K562 (cell line): Measurements from ENCODE around the gene SULT1C3. TPM values are rescaled to one million over a fixed set of nuclear protein-coding genes. Genes with fewer than 3 reads are reported as not detected.

ENCODE experiments used
- ATAC-seq: fragments of 200-7000 bp; cut with Tn5 transposase; 3 replicates; pipeline ENCODE4 v1.9.1; 2020; ENCODE audit warnings: moderate library complexity
- Bru-seq: library from RNA; stranded (reverse); fragments of 400-500 nt; gene quantifications from one replicate; lab custom pipeline; 2021; lab: Mats Ljungman, UMichigan
- BruChase-seq, 2 experiments: library from RNA; stranded (reverse); fragments of 400-500 nt; gene quantifications; one replicate each; lab custom pipeline; 2021; lab: Mats Ljungman, UMichigan
- BruUV-seq: library from RNA; stranded (reverse); fragments of 400-500 nt; replicated peaks from 2 replicates; lab custom pipeline; 2021; lab: Mats Ljungman, UMichigan
- CTCF ChIA-PET: fragments of 300-600 bp; formaldehyde crosslinking; extraction: SDS; loops from one replicate; lab custom pipeline; 2021; ENCODE audit warnings: low intra/inter-chr PET ratio; lab: Yijun Ruan, JAX
- POLR2A ChIA-PET: fragments of 300-600, 350-650 bp; sonication (Branson Sonifier 250); formaldehyde crosslinking; extraction: SDS; loops from one replicate; lab custom pipeline; 2021; ENCODE audit warnings: antibody characterized with exemption, inconsistent platforms; lab: Yijun Ruan, JAX
- DNase-seq, 4 experiments: peaks; one replicate each; pipeline versions ENCODE4 v3.0.0 to v3.0.0-alpha.2; 2011 to 2018; ENCODE audit warnings: low spot score in 3 of 4, mixed read lengths in 3 of 4; ENCODE audit errors: extremely low read depth in 1 of 4
- FAIRE-seq: peaks from 2 replicates; lab custom pipeline; 2011; peaks lifted over from hg19 to GRCh38; lab: Jason Lieb, UNC
- H2AFZ ChIP-seq: 2 replicates; pipeline ENCODE4 v1.6.0; 2011; ENCODE audit warnings: low read depth, low read length, control low read depth, inconsistent platforms
- H3K27ac ChIP-seq: fragments of 200-600 bp; 3 replicates; pipeline ENCODE4 v1.8.0; 2011; ENCODE audit warnings: low read depth, mild to moderate bottlenecking, control low read depth, inconsistent platforms, low read length, moderate library complexity, mixed read lengths; ENCODE audit errors: extremely low read depth
- H3K27me3 ChIP-seq, 2 experiments: fragments of 300-600 bp in 1 of 2; 2 replicates in 1 of 2; 3 replicates in 1 of 2; pipeline versions ENCODE4 v1.6.0 to v1.8.0; 2011; ENCODE audit warnings: inconsistent platforms in 2 of 2, low read length in 2 of 2, mild to moderate bottlenecking in 1 of 2, mixed read lengths in 1 of 2, moderate library complexity in 1 of 2; ENCODE audit not compliant: control insufficient read depth in 2 of 2, insufficient read depth in 2 of 2
- H3K36me3 ChIP-seq: fragments of 300-600 bp; 3 replicates; pipeline ENCODE4 v1.8.0; 2011; ENCODE audit warnings: mild to moderate bottlenecking, low read length, inconsistent platforms; ENCODE audit not compliant: control insufficient read depth, insufficient read depth
- H3K4me1 ChIP-seq, 2 experiments: fragments of 200-600 bp in 1 of 2; replicated peaks in 1 of 2; 2 replicates in 1 of 2; 3 replicates in 1 of 2; pipeline versions ENCODE4 v1.5.1 to v1.8.0; 2011; ENCODE audit warnings: inconsistent platforms in 2 of 2, low read length in 2 of 2, mild to moderate bottlenecking in 1 of 2, mixed read lengths in 1 of 2, moderate library complexity in 1 of 2; ENCODE audit not compliant: control insufficient read depth in 2 of 2, insufficient read depth in 2 of 2
- H3K4me2 ChIP-seq: 2 replicates; pipeline ENCODE4 v1.6.1; 2011; ENCODE audit warnings: low read length, control low read depth, inconsistent platforms, mixed read lengths; ENCODE audit not compliant: insufficient read depth
- H3K4me3 ChIP-seq: fragments of 200-600 bp; sonication (generic), shearing (Covaris generic); 2 replicates; pipeline ENCODE4 v1.5.1; 2016; ENCODE audit warnings: control low read depth, inconsistent platforms
- H3K79me2 ChIP-seq: fragments of 200-600 bp; 3 replicates; pipeline ENCODE4 v1.8.0; 2011; ENCODE audit warnings: low read length, inconsistent platforms; ENCODE audit not compliant: control insufficient read depth, insufficient read depth
- H3K9ac ChIP-seq, 2 experiments: 2 replicates each; pipeline versions ENCODE4 v1.6.0 to v1.6.1; 2011; ENCODE audit warnings: low read depth in 2 of 2, low read length in 2 of 2, control low read depth in 1 of 2, inconsistent platforms in 1 of 2, mild to moderate bottlenecking in 1 of 2, mixed read lengths in 1 of 2; ENCODE audit not compliant: insufficient read depth in 1 of 2
- H3K9me1 ChIP-seq: one replicate; pipeline ENCODE4 v1.6.0; 2011; ENCODE audit warnings: inconsistent platforms, mild to moderate bottlenecking, low read length, moderate library complexity; ENCODE audit not compliant: control insufficient read depth, insufficient read depth
- H3K9me3 ChIP-seq: replicated peaks from 2 replicates; pipeline ENCODE4 v1.5.1; 2011; ENCODE audit warnings: low read depth, low read length, inconsistent platforms; ENCODE audit not compliant: control insufficient read depth, insufficient read depth
- H4K20me1 ChIP-seq: replicated peaks from 2 replicates; pipeline ENCODE4 v1.6.1; 2011; ENCODE audit warnings: low read length, inconsistent platforms, mixed read lengths; ENCODE audit not compliant: control insufficient read depth, insufficient read depth
- CEBPB ChIP-seq: fragments of 450-650 bp; IDR thresholded peaks from 2 replicates; pipeline ENCODE4 v1.6.1; 2016; ENCODE audit warnings: missing genetic modification characterization, missing compliant biosample characterization
- HNRNPL ChIP-seq: fragments of 200-400 bp; formaldehyde crosslinking; IDR thresholded peaks from 2 replicates; pipeline ENCODE4 v1.6.1; 2017; ENCODE audit warnings: low read depth, mild to moderate bottlenecking, low read length
- KDM2B ChIP-seq: fragments of 250-450 bp; sonication (Bioruptor Pico); IDR thresholded peaks from 2 replicates; pipeline ENCODE4 v1.8.0; 2021; ENCODE audit warnings: mild to moderate bottlenecking, moderate library complexity
- MCM3 ChIP-seq: fragments of 450-650 bp; IDR thresholded peaks from 2 replicates; pipeline ENCODE4 v1.6.1; 2016
- NFYB ChIP-seq: IDR thresholded peaks from 2 replicates; pipeline ENCODE4 v1.6.1; 2011; ENCODE audit warnings: mild to moderate bottlenecking, moderate library complexity; ENCODE audit not compliant: insufficient read length; ENCODE audit errors: extremely low read depth
- PYGO2 ChIP-seq: fragments of 450-650 bp; IDR thresholded peaks from 2 replicates; pipeline ENCODE4 v1.6.1; 2016; ENCODE audit warnings: mild to moderate bottlenecking, missing genetic modification characterization, moderate library complexity, missing compliant biosample characterization
- RBM17 ChIP-seq: fragments of 200-400 bp; formaldehyde crosslinking; IDR thresholded peaks from 2 replicates; pipeline ENCODE4 v1.6.1; 2017; ENCODE audit warnings: low read depth, mild to moderate bottlenecking, low read length, borderline replicate concordance
- RBM22 ChIP-seq: fragments of 200-400 bp; formaldehyde crosslinking; IDR thresholded peaks from 2 replicates; pipeline ENCODE4 v1.6.1; 2018; ENCODE audit warnings: low read length, low read depth; ENCODE audit not compliant: poor library complexity, severe bottlenecking
- SIRT6 ChIP-seq: IDR thresholded peaks from one replicate; pipeline ENCODE4 v1.6.1; 2012; ENCODE audit warnings: low read depth, mild to moderate bottlenecking, control low read depth, inconsistent platforms, low read length, moderate library complexity
- ZMIZ1 ChIP-seq, 2 experiments: fragments of 150-350 bp in 1 of 2; IDR thresholded peaks; 2 replicates each; pipeline ENCODE4 v1.6.1; 2012 to 2016; ENCODE audit warnings: low read depth in 2 of 2, low read length in 2 of 2, mild to moderate bottlenecking in 1 of 2, moderate library complexity in 1 of 2
- ZNF277 ChIP-seq: fragments of 250-450 bp; sonication (Bioruptor Pico); IDR thresholded peaks from 2 replicates; pipeline ENCODE4 v1.8.0; 2022; ENCODE audit warnings: inconsistent platforms, mild to moderate bottlenecking, moderate library complexity, borderline replicate concordance
- ZNF324 ChIP-seq: fragments of 250-450 bp; sonication (Bioruptor Pico); IDR thresholded peaks from 2 replicates; pipeline ENCODE4 v1.4.0; 2020; ENCODE audit warnings: mild to moderate bottlenecking
- ZNF696 ChIP-seq: fragments of 250-450 bp; sonication (Bioruptor Pico); conservative IDR thresholded peaks from 2 replicates; pipeline ENCODE4 v1.4.0; 2020; ENCODE audit warnings: mild to moderate bottlenecking, moderate library complexity
- ZNF707 ChIP-seq: fragments of 250-450 bp; sonication (Bioruptor Pico); conservative IDR thresholded peaks from 2 replicates; pipeline ENCODE4 v1.8.0; 2022; ENCODE audit warnings: inconsistent platforms, mild to moderate bottlenecking, moderate library complexity
- ZNF76 ChIP-seq: fragments of 250-450 bp; sonication (Bioruptor Pico); IDR thresholded peaks from 2 replicates; pipeline ENCODE4 v1.4.0; 2020; ENCODE audit warnings: mild to moderate bottlenecking, moderate library complexity, borderline replicate concordance
- WGBS: fragments of 100-300 bp; shearing (Covaris generic); methylation state at CpG from one replicate; pipeline ENCODE4 v1.1.6; 2016; ENCODE audit warnings: low coverage, mixed read lengths; ENCODE audit not compliant: insufficient coverage; ENCODE audit errors: missing lambda C conversion rate; 5-methylcytosine and 5-hydroxymethylcytosine counted together
- in situ Hi-C: fragments of 300-500 bp; cut with MboI; formaldehyde crosslinking; loops from 4 replicates; pipeline ENCODE4 v1.15.0; 2018; ENCODE audit warnings: inconsistent platforms, mixed read lengths
- intact Hi-C: fragments of 100-400 bp; cut with micrococcal nuclease; formaldehyde crosslinking; loops from 2 replicates; pipeline ENCODE4 v1.14.2; 2022
- long read RNA-seq, 3 experiments: library from polyadenylated mRNA in 2 of 3; library from RNA in 1 of 3; unstranded in 2 of 3; stranded (forward) in 1 of 3; transcript quantifications; one replicate each; pipeline ENCODE4 v2.0.0, GENCODE V29; 2019 to 2022
- polyA minus RNA-seq, 3 experiments: library from RNA; depleted of rRNA, polyadenylated mRNA; stranded (reverse); fragments of >200 nt; gene quantifications; 2 replicates each; pipeline ENCODE4 v1.2.3, GENCODE V29; 2011
- polyA plus RNA-seq, 8 experiments: library from polyadenylated mRNA; depleted of rRNA in 4 of 8; stranded (reverse) in 5 of 8; unstranded in 3 of 8; fragments of >200 nt; fragmentation: Nextera tagmentation in 2 of 8; fragmentation: Illumina TruSeq in 1 of 8; extraction: Ambion mirVana in 2 of 8; extraction: Trizol in 1 of 8; gene quantifications; 2 replicates each; pipeline versions ENCODE4 v1.2.1 to v1.2.3, GENCODE V29; 2011 to 2014; ENCODE audit warnings: inconsistent platforms in 1 of 8, missing spikeins in 1 of 8
- total RNA-seq, 7 experiments: library from RNA; depleted of rRNA in 6 of 7; stranded (reverse); fragments of >200 nt in 6 of 7; fragmentation: Illumina TruSeq in 2 of 7; extraction: Trizol in 2 of 7; gene quantifications; 2 replicates each; pipeline versions ENCODE4 v1.2.1 to v1.2.3, GENCODE V29; 2011 to 2021; ENCODE audit warnings: low replicate concordance in 1 of 7

Gene SULT1C3
- total RNA-seq (2011; cell fraction: chromatin; rRNA removed; ENCODE audit: low replicate concordance) = not detected in 2 replicates
- not detected in 2 replicates for total RNA-seq (2011; cell fraction: nucleolus; rRNA removed)
- total RNA-seq (2011; cell fraction: nucleoplasm; rRNA removed) = not detected in 2 replicates
- total RNA-seq (2014; rRNA removed) (not detected in 2 replicates), total RNA-seq (2014; rRNA removed; fragmentation: Illumina TruSeq; extraction: Trizol) (not detected in 2 replicates), total RNA-seq (2015; rRNA removed; fragmentation: Illumina TruSeq; extraction: Trizol) (not detected in 2 replicates), total RNA-seq (2021) (not detected in 2 replicates), polyA plus RNA-seq (2011; rRNA removed) (not detected in 2 replicates), polyA plus RNA-seq (2014; fragmentation: Illumina TruSeq; extraction: Trizol) (not detected in 2 replicates), polyA plus RNA-seq (2014; fragmentation: Nextera tagmentation; extraction: Ambion mirVana) (not detected), polyA plus RNA-seq (2014; rRNA removed) (not detected in 2 replicates), polyA minus RNA-seq (2011; rRNA and poly(A)+ RNA removed) (not detected in 2 replicates), Bru-seq, nascent RNA (not detected), BruChase-seq, experiment 1, labeled RNA remaining after a 2-hour chase (not detected), BruChase-seq, experiment 2, labeled RNA remaining after a 6-hour chase (not detected)
- polyA plus RNA-seq (2011; cell fraction: cytosol; rRNA removed) = not detected in 2 replicates
- polyA plus RNA-seq (2011; cell fraction: nucleus; rRNA removed) = not detected in 2 replicates
- not detected in 2 replicates for polyA plus RNA-seq (2012)
- not detected in 2 replicates for polyA minus RNA-seq (2011; cell fraction: cytosol; rRNA and poly(A)+ RNA removed)
- not detected in 2 replicates for polyA minus RNA-seq (2011; cell fraction: nucleus; rRNA and poly(A)+ RNA removed)
- long read RNA-seq, experiment 1 = 0 reads
- long read RNA-seq, experiment 2 = 0 reads
- long read RNA-seq, experiment 3 = 0 reads

- no peak within 1 kb of the TSS for H3K9ac ChIP-seq
- no peaks in the 10 kb centered on the region for H3K4me1 ChIP-seq
- DNase-seq = no peak
- no peak within 1 kb of the TSS for H2AFZ ChIP-seq
- no peak for FAIRE-seq
- H3K9me1 ChIP-seq = no peaks in the 10 kb centered on the region
- in situ Hi-C loops (no loop called here), intact Hi-C loops (no loop called here)
- no peaks in the 10 kb centered on the region for H4K20me1 ChIP-seq
- 0% methylated on average over 2 of the region's 2 CpGs for WGBS
- no peak within 1 kb of the TSS for H3K27ac ChIP-seq
- CTCF ChIA-PET = no interaction called here
- no peaks in the 10 kb centered on the region for H3K79me2 ChIP-seq
- BruUV-seq = no TSS peak
- no peaks in the 10 kb centered on the region for H3K36me3 ChIP-seq
- no peak within 1 kb of the TSS for H3K4me3 ChIP-seq
- no peaks in the 10 kb centered on the region for H3K9me3 ChIP-seq
- POLR2A ChIA-PET = no interaction called here
- H3K4me2 ChIP-seq = no peak within 1 kb of the TSS
- no peak for TF ChIP-seq SIRT6
- no peak for TF ChIP-seq HNRNPL
- TF ChIP-seq ZMIZ1 (IDR thresholded peaks at IDR 0.05; ENCODE audit: low read depth in 2 of 2, low read length in 2 of 2) = no peak
- no peak for TF ChIP-seq PYGO2 (tag)
- no peak for TF ChIP-seq MCM3
- TF ChIP-seq RBM17 = no peak
- TF ChIP-seq NFYB = no peak
- no peak for TF ChIP-seq KDM2B
- no peak for TF ChIP-seq RBM22
- no peak for TF ChIP-seq ZNF277 (CRISPR knock-in tag)
- TF ChIP-seq ZNF76 = no peak
- TF ChIP-seq ZNF707 (CRISPR knock-in tag) = no peak
- TF ChIP-seq CEBPB (tag) = no peak
- no peak for TF ChIP-seq ZNF696 (CRISPR knock-in tag)
- TF ChIP-seq ZNF324 (CRISPR knock-in tag) = no peak
- ATAC-seq = no peak
- no peaks in the 10 kb centered on the region for H3K27me3 ChIP-seq
Observed at GRCh38 chr2:108239786-108240185, at the start of gene SULT1C3. TSS of gene SULT1C3 (plus strand) at chr2:108239968. CDS start at chr2:108247195, 7,227 bp downstream.
